Psoas muscle (tissue), 8 donors: ENCODE data around the gene PID1. TPM values are rescaled to one million over a fixed set of nuclear protein-coding genes. Genes with fewer than 3 reads are reported as not detected.

Experiments used
- ATAC-seq, 4 donors: fragments of 200-7000 bp; cut with Tn5 transposase; one replicate each; pipeline ENCODE4 v1.9.1; 2020; ENCODE audit warnings: moderate library complexity in 3 of 4, mild to moderate bottlenecking in 2 of 4
- DNase-seq, 2 donors: peaks; one replicate each; pipeline ENCODE4 v3.0.0-alpha.2; 2020
- H3K27ac ChIP-seq: fragments of 200-600 bp; one replicate; pipeline ENCODE4 v1.8.0; 2022
- H3K27me3 ChIP-seq, 3 donors: fragments of 200-600 bp in 1 of 3; one replicate each; pipeline versions ENCODE4 v1.6.1 to v1.8.0; 2013 to 2022; ENCODE audit warnings: low read length in 2 of 3, mild to moderate bottlenecking in 2 of 3, moderate library complexity in 1 of 3; ENCODE audit not compliant: insufficient read depth in 3 of 3
- H3K36me3 ChIP-seq, 2 donors: fragments of 200-600 bp in 1 of 2; one replicate each; pipeline versions ENCODE4 v1.6.1 to v1.8.0; 2013 to 2022; ENCODE audit warnings: low read depth in 1 of 2, mild to moderate bottlenecking in 1 of 2, moderate library complexity in 1 of 2; ENCODE audit not compliant: insufficient read depth in 1 of 2
- H3K4me1 ChIP-seq: fragments of 200-600 bp; one replicate; pipeline ENCODE4 v1.8.0; 2022
- H3K4me3 ChIP-seq: fragments of 200-600 bp; one replicate; pipeline ENCODE4 v1.8.0; 2022; ENCODE audit warnings: mild to moderate bottlenecking
- H3K9me3 ChIP-seq: fragments of 200-600 bp; one replicate; pipeline ENCODE4 v1.8.0; 2022
- CTCF ChIP-seq: fragments of 200-600 bp; IDR thresholded peaks from one replicate; pipeline ENCODE4 v1.8.0; 2022; ENCODE audit warnings: antibody characterized with exemption
- WGBS, 3 donors: extraction: QIAGEN DNeasy Blood & Tissue Kit; methylation state at CpG; one replicate each; pipeline versions ENCODE4 v1.1.6 to v1.1.7; 2013; 5-methylcytosine and 5-hydroxymethylcytosine counted together
- intact Hi-C, 2 donors: fragments of 100-400 bp; cut with DNase I; formaldehyde crosslinking; loops; one replicate each; pipeline versions ENCODE4 v1.11.0 to v1.14.2; 2022
- polyA plus RNA-seq, 3 donors: library from polyadenylated mRNA; stranded (reverse); fragments of 200-250 nt; gene quantifications; one replicate each; pipeline ENCODE4 v1.2.3, GENCODE V29; 2013
- total RNA-seq, 4 donors: library from RNA; stranded (reverse); fragmentation: NEBNext Ultra II Directional in 2 of 4; extraction: Animal tissue kit (Norgen Biotek cat#: 25700) in 2 of 4; gene quantifications; one replicate each; pipeline versions ENCODE4 v1.2.1 to v1.2.4, GENCODE V29; 2021 to 2023
- donor health status: healthy with polysubstance abuse.
- donor health status: DM: no; HTN: no; CAD: no; lungs with moderate emphysema.
- donor health status: Bipolar disorder and iron deficiency.
- donor health status: healthy.
- donor health status: DM: yes; HTN: yes; CAD: no.
- donor health status: DM: no; HTN: no; CAD: no.
- donor health status: DM: no; HTN: no; CAD: no.
- donor health status: DM: yes; HTN: yes; CAD: no.

PID1 gene
- total and polyA plus RNA-seq, 7 donors = 4.3 to 10.6 (median 6.6) TPM

GRCh38 chr2:229027353-229028105 lies 243.6 kb downstream of the PID1 start:
- Histone ChIP-seq H3K9me3 (no peaks in the 10 kb centered on the region), H3K4me3 (no peak overlapping the region), H3K4me1 (no peaks in the 10 kb centered on the region), H3K27me3 (no peaks in the 10 kb centered on the region), H3K36me3 (no peaks in the 10 kb centered on the region), H3K27ac (no peak overlapping the region)
- 72 to 81% (median 75%) methylated on average over 12 of the region's 12 CpGs for WGBS, 3 donors
- TF ChIP-seq CTCF = no peak
- intact Hi-C loops = no loop called here
- DNase-seq = no peak
- ATAC-seq = no peak

- Histone ChIP-seq H3K4me3 (no peak overlapping the region), H3K27me3 (no peaks in the 10 kb centered on the region), H3K9me3 (no peaks in the 10 kb centered on the region), H3K27ac (no peak overlapping the region), H3K36me3 (no peaks in the 10 kb centered on the region), H3K4me1 (no peaks in the 10 kb centered on the region)
- no peak for TF ChIP-seq CTCF
- DNase-seq = no peak
- intact Hi-C loops = no loop called here
- no peak for ATAC-seq
- WGBS, 3 donors = 90 to 95% (median 91%) methylated on average over 20 of the region's 20 CpGs
These were observed 245.4 kb downstream of the PID1 start for GRCh38 chr2:229025653-229026052.

- Histone ChIP-seq H3K9me3 (no peaks in the 10 kb centered on the region), H3K27me3 (no peaks in the 10 kb centered on the region), H3K27ac (no peak overlapping the region), H3K4me3 (no peak overlapping the region), H3K4me1 (no peaks in the 10 kb centered on the region), H3K36me3 (no peaks in the 10 kb centered on the region)
- no peak for ATAC-seq
- no peak for DNase-seq
- intact Hi-C loops = no loop called here
- 67 to 80% (median 68%) methylated on average over 1 of the region's 1 CpG for WGBS, 3 donors
- TF ChIP-seq CTCF = no peak
These were observed 248.4 kb downstream of the PID1 start for GRCh38 chr2:229022652-229023051.

- no peaks in the 10 kb centered on the region for H3K36me3 ChIP-seq
- DNase-seq (no peak), ATAC-seq (no peak)
- no peaks in the 10 kb centered on the region for H3K4me1 ChIP-seq
- no peaks in the 10 kb centered on the region for H3K27me3 ChIP-seq
- intact Hi-C loops = no loop called here
- WGBS, 3 donors = 75 to 79% (median 76%) methylated on average over 5 of the region's 5 CpGs
- no peak overlapping the region for H3K4me3 ChIP-seq
- no peak overlapping the region for H3K27ac ChIP-seq
- TF ChIP-seq CTCF = no peak
- H3K9me3 ChIP-seq = no peaks in the 10 kb centered on the region
These were observed 249.0 kb downstream of the PID1 start for GRCh38 chr2:229022071-229022470.

GRCh38 chr2:229009816-229010215 lies 261.3 kb downstream of the PID1 start:
- Histone ChIP-seq H3K36me3 (no peaks in the 10 kb centered on the region), H3K27me3 (no peaks in the 10 kb centered on the region), H3K4me3 (no peak overlapping the region), H3K27ac (no peak overlapping the region), H3K4me1 (no peaks in the 10 kb centered on the region), H3K9me3 (no peaks in the 10 kb centered on the region)
- ATAC-seq (no peak), DNase-seq (no peak)
- WGBS, 3 donors = 84 to 92% (median 91%) methylated on average over 1 of the region's 1 CpG
- intact Hi-C loops = no loop called here
- no peak for TF ChIP-seq CTCF
